Measurements from ENCODE around the gene RNF39. TPM values are rescaled to one million over a fixed set of nuclear protein-coding genes. Genes with fewer than 3 reads are reported as not detected.

The RNF39 gene
- total and polyA plus RNA-seq, 2 of the 13 experiments (the other 11 are each of a cell fraction or from before 2014, with no cell fraction given): 0.13 to 1.8 TPM

DNA sequence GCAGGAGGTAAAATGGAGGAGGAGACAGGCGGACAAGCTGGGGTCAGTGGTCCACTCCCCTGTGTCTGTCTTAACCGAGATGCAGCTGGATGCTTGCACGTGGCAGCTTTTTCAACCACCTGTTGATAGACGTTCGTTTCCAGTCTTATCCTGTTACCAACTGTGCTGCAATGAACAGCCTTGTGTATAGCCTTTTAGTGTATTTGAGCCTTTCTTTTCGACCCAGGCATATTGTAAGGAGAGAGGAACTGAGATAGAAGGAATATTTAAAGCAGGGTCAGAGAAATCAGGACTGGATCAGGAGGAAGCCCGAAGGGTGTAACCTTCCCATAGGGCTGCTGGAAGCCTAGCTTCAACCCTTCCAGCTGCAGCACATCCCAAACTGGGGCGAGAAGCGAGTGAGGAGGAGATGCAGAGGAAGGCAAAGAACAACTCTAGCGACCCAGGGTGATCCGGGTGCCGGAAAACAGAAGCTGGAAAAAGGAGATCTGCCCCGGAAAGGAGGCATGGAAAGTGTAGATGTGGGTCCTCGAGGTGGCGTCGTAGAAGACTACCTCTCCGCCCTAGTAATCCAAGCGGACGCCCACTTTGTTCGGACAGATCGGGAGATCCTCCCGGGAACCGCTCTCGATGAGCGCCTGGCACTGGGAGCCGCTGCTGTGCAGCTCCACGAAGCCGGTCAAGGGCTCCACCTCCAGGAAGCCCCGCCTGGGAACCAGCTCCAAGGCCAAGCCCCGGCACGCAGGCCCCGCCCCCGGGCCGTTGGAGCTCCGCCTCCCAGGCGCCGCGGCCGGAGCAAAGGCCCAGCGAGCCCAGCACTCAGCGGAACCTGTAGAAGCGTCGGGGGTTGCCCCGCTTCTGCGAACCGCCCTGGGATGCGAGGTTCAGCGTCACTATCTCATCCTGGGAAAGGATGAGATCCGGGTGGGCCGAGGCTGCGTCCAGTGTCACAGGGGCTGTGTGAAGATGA, 26.2 kb upstream of the RNF39 start (continued):
- TF ChIP-seq, protein P1, sequence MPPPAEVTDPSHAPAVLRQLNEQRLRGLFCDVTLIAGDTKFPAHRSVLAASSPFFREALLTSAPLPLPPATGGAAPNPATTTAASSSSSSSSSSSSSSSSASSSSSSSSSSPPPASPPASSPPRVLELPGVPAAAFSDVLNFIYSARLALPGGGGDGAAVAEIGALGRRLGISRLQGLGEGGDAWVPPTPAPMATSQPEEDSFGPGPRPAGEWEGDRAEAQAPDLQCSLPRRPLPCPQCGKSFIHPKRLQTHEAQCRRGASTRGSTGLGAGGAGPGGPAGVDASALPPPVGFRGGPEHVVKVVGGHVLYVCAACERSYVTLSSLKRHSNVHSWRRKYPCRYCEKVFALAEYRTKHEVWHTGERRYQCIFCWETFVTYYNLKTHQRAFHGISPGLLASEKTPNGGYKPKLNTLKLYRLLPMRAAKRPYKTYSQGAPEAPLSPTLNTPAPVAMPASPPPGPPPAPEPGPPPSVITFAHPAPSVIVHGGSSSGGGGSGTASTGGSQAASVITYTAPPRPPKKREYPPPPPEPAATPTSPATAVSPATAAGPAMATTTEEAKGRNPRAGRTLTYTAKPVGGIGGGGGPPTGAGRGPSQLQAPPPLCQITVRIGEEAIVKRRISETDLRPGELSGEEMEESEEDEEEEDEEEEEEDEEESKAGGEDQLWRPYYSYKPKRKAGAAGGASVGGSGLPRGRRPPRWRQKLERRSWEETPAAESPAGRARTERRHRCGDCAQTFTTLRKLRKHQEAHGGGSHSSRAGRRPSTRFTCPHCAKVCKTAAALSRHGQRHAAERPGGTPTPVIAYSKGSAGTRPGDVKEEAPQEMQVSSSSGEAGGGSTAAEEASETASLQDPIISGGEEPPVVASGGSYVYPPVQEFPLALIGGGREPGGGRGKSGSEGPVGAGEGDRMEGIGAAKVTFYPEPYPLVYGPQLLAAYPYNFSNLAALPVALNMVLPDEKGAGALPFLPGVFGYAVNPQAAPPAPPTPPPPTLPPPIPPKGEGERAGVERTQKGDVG (CRISPR knock-in tag; IDR thresholded peaks at IDR 0.05; ENCODE audit: borderline replicate concordance): 0 out of 2 replicates have a peak, but pooled peaks have one; percentile 46
- TF ChIP-seq, protein P2, sequence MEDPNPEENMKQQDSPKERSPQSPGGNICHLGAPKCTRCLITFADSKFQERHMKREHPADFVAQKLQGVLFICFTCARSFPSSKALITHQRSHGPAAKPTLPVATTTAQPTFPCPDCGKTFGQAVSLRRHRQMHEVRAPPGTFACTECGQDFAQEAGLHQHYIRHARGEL (CRISPR knock-in tag; IDR thresholded peaks at IDR 0.05): 0 out of 2 replicates have a peak, but pooled peaks have one; percentile 29
- TF ChIP-seq CREB1 (IDR thresholded peaks at IDR 0.05): no peak
- no peak for TF ChIP-seq CREB1 (CRISPR knock-in tag; IDR thresholded peaks at IDR 0.05)
- TF ChIP-seq HOXA9 (CRISPR knock-in tag; IDR thresholded peaks at IDR 0.05; ENCODE audit: borderline replicate concordance): no peak
- no peak; the same call in 1 of the 2 replicates for TF ChIP-seq HCFC1 (IDR thresholded peaks at IDR 0.05; ENCODE audit: low read depth, low read length)
- TF ChIP-seq ZFP36L1 (CRISPR knock-in tag; IDR thresholded peaks at IDR 0.05): peak; percentile 88; the same call in 1 of the 2 replicates
- TF ChIP-seq, protein P3, sequence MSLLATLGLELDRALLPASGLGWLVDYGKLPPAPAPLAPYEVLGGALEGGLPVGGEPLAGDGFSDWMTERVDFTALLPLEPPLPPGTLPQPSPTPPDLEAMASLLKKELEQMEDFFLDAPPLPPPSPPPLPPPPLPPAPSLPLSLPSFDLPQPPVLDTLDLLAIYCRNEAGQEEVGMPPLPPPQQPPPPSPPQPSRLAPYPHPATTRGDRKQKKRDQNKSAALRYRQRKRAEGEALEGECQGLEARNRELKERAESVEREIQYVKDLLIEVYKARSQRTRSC (CRISPR knock-in tag; IDR thresholded peaks at IDR 0.05; ENCODE audit: low read depth): no peak
- no peak for TF ChIP-seq ZNF737 (CRISPR knock-in tag; IDR thresholded peaks at IDR 0.05; ENCODE audit: borderline replicate concordance)
- no peak for TF ChIP-seq CENPX (CRISPR knock-in tag; IDR thresholded peaks at IDR 0.05)
- TF ChIP-seq ZNF552 (CRISPR knock-in tag; IDR thresholded peaks at IDR 0.05; ENCODE audit: borderline replicate concordance): peak; percentile 83
- TF ChIP-seq EEA1 (CRISPR knock-in tag; IDR thresholded peaks at IDR 0.05; ENCODE audit: borderline replicate concordance): no peak
- TF ChIP-seq ZNF660 (CRISPR knock-in tag; IDR thresholded peaks at IDR 0.05; ENCODE audit: borderline replicate concordance, low read depth): no peak
- no peak for TF ChIP-seq NFE2L2 (IDR thresholded peaks at IDR 0.05; ENCODE audit: low read length)
- TF ChIP-seq ZNF777 (CRISPR knock-in tag; IDR thresholded peaks at IDR 0.05): peak; percentile 56; the same call in 1 of the 2 replicates
- TF ChIP-seq AKAP8 (CRISPR knock-in tag; IDR thresholded peaks at IDR 0.05): no peak; the same call in 1 of the 2 replicates
- TF ChIP-seq, protein P4, sequence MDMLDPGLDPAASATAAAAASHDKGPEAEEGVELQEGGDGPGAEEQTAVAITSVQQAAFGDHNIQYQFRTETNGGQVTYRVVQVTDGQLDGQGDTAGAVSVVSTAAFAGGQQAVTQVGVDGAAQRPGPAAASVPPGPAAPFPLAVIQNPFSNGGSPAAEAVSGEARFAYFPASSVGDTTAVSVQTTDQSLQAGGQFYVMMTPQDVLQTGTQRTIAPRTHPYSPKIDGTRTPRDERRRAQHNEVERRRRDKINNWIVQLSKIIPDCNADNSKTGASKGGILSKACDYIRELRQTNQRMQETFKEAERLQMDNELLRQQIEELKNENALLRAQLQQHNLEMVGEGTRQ (IDR thresholded peaks at IDR 0.05; ENCODE audit: low read depth, low read length): no peak
- TF ChIP-seq, protein P4 (CRISPR knock-in tag; IDR thresholded peaks at IDR 0.05; ENCODE audit: borderline replicate concordance): no peak
- TF ChIP-seq TMF1 (CRISPR knock-in tag; IDR thresholded peaks at IDR 0.05; ENCODE audit: low read depth): peak; percentile 76; the same call in 1 of the 2 replicates
- TF ChIP-seq ZFX (CRISPR knock-in tag; IDR thresholded peaks at IDR 0.05; ENCODE audit: low read depth): peak; percentile 93
- no peak for TF ChIP-seq TRIM24 (CRISPR knock-in tag; IDR thresholded peaks at IDR 0.05)
- peak; percentile 86 for TF ChIP-seq RBFOX2 (IDR thresholded peaks at IDR 0.05; ENCODE audit: low read depth, low read length)
- no peak; the same call in 1 of the 2 replicates for TF ChIP-seq GFI1 (CRISPR knock-in tag; IDR thresholded peaks at IDR 0.05; ENCODE audit: borderline replicate concordance)

All from HepG2 (cell line).